HG03159 (cell line): ENCODE results near the gene ACTR5.
"Not testable (repeated sequence)": the region's sequence is repeated elsewhere in the genome, so short reads cannot be mapped to it uniquely, and the experiment has no call there.

Experiments used
- ATAC-seq: cut with Tn5 transposase; IDR thresholded peaks from one replicate; pipeline ENCODE4 v1.9.1; 2021; ENCODE audit warnings: mild to moderate bottlenecking, moderate library complexity; ENCODE audit not compliant: unreplicated experiment

ACTR5 gene

GRCh38 chr20:38804682-38805501 lies 56.6 kb downstream of the ACTR5 start:
- no peak for ATAC-seq

DNA sequence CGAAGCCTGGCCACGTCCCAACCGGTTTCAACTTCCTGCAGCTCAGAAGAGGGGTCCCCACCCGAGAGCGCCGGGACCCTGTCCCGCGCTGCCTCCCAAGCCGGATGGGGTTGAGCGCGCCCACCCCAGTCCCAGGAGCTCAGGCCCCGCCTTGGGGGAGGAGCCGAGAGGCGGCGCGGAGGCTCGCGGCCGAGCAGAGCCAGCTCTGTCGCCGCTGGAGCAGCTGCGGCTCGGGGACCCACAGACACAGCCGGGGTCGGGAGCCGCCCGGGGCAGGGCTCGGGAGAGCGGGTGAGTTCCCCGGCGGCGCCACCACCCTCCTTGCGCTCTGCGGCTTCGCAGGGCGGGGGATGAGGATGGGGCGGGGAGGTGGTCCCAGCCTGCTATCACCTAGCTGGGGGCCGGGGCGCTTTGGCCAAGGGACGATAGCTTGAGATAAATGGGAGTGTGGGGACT lies 57.3 kb downstream of the ACTR5 start, which contains the start of gene PPP1R16B:
PPP1R16B (plus strand) TSS at position 196 of the 456 bp plus-strand sequence. CDS start 30,229 bp downstream, outside the sequence.
- peak; percentile 56 for ATAC-seq

DNA sequence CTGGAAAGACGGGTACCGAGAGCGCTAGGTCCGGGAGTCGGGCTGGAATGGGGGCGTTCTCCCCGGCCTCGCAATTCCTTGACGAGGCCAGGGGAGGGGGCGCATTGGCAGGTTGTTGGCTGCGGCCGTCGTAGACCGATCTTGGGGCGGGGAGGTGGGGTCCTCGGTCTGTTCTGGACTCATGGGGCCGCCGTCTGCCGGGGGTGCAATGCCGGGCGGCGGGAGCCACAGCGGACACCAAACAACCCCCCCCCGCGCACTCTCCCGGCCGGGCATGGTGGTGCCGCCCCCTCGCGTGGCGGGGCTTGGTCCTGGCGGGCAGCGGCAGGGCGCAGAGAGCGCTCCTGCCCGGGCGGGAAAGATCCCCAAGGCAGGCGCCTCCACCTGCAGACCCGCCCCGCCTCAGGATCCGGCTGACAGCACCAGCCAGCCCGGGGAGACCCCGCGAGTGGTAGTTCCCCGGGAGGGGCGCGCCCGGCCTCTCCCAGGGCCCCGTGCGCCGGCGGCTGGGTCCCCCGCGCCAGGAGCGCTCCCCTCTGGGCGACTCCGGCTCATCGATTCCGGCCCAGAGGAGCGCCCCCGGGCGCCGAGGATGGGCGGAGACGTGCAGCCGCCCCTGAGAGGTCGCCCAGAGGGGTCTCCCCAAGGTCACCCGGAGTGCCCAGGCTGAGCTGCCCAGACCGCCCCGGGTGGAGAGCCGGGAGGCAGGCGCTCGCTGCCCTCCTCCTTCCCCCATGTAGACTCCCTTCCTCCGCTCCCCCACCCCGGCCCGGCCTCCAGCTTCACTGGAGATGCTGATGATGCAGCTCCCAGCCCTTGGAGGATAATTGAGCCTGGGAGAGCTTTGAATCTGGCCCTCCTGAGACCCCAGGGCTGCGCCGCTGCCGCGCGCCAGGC lies 57.9 kb downstream of the ACTR5 start:
- ATAC-seq: no peak

DNA sequence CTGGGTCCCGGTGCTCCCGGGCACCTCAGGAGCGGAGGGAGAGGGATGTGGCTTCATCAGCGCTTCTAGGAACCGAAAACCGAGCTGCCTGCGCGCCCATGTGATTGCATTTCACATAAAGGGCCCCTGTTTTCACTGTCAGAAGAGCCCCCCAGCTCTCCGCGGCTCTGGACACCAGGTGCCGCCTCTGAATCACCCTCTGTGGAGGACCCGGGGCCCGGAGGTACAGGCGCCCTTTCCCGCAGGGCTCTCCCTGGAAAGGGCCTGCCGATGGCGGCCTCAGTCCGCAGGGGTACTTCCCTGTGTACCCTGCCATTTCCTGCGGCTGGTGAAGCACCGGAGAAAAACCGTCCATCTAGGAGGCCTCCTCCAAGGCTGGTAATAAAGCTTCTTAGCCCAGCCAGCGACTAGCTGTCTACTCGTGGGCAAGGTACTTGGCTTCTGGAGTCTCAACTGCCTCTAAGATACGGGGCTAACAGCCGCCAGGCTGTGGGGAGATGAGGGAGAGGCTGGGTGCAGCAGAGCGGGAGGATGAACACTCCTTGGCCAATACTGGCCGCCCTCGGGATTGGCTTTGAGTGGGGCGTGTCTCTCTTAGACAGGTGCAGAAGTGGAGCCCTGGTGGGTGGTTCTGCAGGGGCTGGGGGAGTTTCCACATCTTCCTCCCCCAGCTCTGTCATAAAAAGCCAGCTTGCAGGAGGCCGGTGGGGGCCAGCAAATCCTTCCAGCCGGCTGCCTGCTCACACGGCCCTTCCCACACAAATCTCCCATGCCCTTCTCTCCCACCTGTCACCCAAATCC lies 58.8 kb downstream of the ACTR5 start:
- no peak for ATAC-seq

- ATAC-seq: no peak
These were observed 61.7 kb downstream of the ACTR5 start for GRCh38 chr20:38809942-38810341.

DNA sequence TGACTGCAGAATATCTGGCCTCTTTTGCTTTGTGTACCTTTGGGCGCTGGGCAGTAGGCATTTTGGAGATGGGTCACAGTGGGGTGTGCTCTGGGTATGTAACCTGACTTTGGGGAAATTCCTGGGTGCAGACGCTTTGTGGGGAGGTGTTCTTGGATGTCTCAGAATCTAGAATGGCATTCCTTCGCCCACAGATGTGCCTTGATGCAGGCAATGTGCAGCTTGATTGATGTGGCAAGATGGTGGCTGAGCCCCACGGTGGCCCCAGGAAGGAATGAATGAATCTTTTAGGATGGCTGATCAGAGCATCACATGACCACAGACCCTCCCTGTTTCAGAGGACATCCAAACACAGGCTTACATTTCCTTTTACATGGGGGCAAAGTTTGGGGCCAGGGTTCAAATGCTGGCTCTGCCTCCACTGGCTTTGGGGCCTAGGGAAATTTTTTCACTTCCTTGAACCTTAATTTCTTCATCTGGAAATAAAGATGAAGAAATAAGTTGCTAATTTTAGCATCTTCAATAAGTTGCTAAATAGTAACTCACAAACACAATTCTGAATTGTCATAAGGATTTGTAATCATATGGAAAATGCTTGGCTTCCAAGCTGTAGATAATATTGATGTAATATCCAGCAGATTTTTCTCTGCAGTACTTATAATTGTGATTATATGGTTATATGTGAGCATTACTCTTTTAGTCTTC lies 62.8 kb downstream of the ACTR5 start:
- no peak for ATAC-seq

GRCh38 chr20:38811769-38812168 lies 63.5 kb downstream of the ACTR5 start:
- ATAC-seq: no peak

DNA sequence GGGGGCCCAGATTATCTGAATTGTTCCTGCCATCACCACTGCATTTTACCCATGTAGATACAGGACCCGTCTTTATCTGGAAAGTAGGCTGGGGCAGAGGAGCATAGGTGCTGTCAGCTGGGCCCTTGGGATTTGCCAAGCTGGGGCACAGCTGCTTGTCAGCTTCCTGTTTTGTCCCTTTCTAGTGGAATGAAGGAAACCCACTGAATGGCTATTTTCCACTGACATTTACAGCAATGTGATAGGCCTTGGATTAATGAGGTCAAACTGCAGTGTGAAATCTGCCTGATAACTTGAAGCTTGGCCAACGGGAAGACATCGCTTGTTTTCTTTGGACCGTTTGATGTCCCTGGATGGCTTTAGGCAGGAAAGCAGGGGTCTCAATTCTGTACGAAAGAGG lies 63.9 kb downstream of the ACTR5 start:
- no peak for ATAC-seq

- no peak for ATAC-seq
These were observed 64.7 kb downstream of the ACTR5 start for GRCh38 chr20:38812709-38813573.

GRCh38 chr20:38813574-38813962 lies 65.3 kb downstream of the ACTR5 start:
- ATAC-seq: not testable (repeated sequence)

DNA sequence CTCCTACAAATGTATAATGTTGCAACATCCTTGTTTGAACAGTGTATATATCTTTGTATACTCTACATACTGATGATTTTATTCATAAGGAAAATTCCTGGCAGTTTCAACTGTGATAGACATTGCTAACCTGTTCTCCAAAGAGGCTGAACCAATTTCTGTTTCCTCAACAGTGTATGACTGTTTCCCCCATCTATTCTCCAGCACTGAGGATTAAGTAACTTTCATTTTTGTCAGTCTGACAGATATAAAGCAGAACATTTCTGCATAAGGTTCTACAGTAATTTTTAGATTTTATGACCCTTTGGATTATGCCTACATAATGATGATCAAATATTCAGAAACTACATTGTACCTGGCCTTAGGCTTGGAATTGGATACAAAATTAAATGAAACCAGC lies 67.2 kb downstream of the ACTR5 start:
- no peak for ATAC-seq

DNA sequence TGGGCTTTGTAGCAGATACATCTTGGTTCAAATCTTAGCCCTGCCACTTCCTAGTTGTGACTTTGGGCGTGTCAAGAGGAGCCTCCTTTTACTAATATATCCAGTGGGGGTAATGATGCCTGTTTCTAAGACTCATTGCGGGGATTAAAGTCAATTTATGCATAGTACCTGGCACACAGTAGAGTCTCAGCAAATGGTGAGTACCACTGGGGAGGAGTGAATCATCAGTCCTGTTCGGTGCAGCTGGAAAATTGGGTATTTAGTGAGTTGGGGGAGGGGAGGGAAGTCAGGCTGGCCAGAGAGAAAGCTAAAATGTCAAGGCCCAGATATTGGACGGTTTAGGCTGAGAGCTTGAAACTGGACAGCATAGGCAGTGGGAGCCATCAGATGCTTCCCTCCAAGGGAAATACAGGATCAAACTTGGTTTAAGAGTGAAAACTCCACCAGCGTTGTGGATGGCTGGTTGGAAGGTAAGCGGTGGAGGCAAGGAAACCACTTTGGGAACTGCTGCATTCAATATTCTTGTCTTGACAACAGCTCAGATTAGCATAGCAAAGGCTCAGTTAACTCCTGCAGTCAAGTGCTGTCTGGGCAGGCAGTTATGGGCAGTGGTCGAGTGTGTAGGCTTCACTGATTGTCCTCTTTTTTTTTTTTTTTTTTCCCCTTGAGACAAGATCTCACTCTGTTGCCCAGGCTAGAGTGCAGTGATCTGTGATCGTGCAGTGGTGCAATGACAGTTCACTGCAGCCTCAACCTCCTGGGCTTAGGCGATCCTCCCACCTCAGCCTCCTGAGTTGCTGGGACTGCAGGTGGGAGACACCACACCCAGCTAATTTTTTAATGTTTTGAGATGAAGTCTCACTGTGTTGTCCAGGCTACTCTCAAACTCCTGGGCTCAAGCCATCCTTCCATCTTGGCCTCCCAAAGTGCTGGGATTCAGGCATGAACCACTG lies 70.1 kb downstream of the ACTR5 start:
- no peak for ATAC-seq
